HepG2 (cell line): ENCODE measurements around the gene MPHOSPH8. TPM values are rescaled to one million over a fixed set of nuclear protein-coding genes. Genes with fewer than 3 reads are reported as not detected.

Source experiments
- ATF3 ChIP-seq: sonication (generic); formaldehyde crosslinking; IDR thresholded peaks from 2 replicates; pipeline ENCODE4 v1.4.0; 2020; ENCODE audit warnings: missing genetic modification reagents
- ELK4 ChIP-seq: sonication (generic); formaldehyde crosslinking; IDR thresholded peaks from 2 replicates; pipeline ENCODE4 v1.9.0; 2021; ENCODE audit warnings: missing genetic modification reagents, borderline replicate concordance
- FOXP4 ChIP-seq: sonication (generic); formaldehyde crosslinking; IDR thresholded peaks from 2 replicates; pipeline ENCODE4 v1.4.0; 2020; ENCODE audit warnings: missing genetic modification reagents
- NR2F2 ChIP-seq: IDR thresholded peaks from 2 replicates; pipeline ENCODE4 v1.6.1; 2012; ENCODE audit warnings: low read depth, inconsistent platforms, borderline replicate concordance
- PRPF4 ChIP-seq: fragments of 200-400 bp; formaldehyde crosslinking; IDR thresholded peaks from 2 replicates; pipeline ENCODE4 v1.6.1; 2016; ENCODE audit warnings: low read length, low read depth; ENCODE audit not compliant: poor library complexity, severe bottlenecking
- RAD21 ChIP-seq: fragments of 450-650 bp; formaldehyde crosslinking; IDR thresholded peaks from 2 replicates; pipeline ENCODE4 v1.5.0; 2020; ENCODE audit warnings: mild to moderate bottlenecking
- TARDBP ChIP-seq: sonication (generic); formaldehyde crosslinking; IDR thresholded peaks from 2 replicates; pipeline ENCODE4 v1.8.0; 2022; ENCODE audit warnings: mild to moderate bottlenecking, missing genetic modification reagents
- ZNF335 ChIP-seq: sonication (generic); formaldehyde crosslinking; IDR thresholded peaks from 2 replicates; pipeline ENCODE4 v1.4.0; 2020; ENCODE audit warnings: missing genetic modification reagents
- ZNF510 ChIP-seq: sonication (generic); formaldehyde crosslinking; IDR thresholded peaks from 2 replicates; pipeline ENCODE4 v1.4.0; 2020; ENCODE audit warnings: low read depth, mild to moderate bottlenecking, missing genetic modification reagents
- ZSCAN9 ChIP-seq: IDR thresholded peaks from 2 replicates; pipeline ENCODE4 v1.6.1; 2016; ENCODE audit warnings: borderline replicate concordance
- polyA plus RNA-seq, 8 experiments: library from polyadenylated mRNA; depleted of rRNA in 3 of 8; stranded (reverse) in 7 of 8; unstranded in 1 of 8; fragments of >200 nt; fragmentation: Illumina TruSeq in 4 of 8; extraction: Trizol in 4 of 8; gene quantifications; 2 replicates each; pipeline versions ENCODE4 v1.2.1 to v1.2.3, GENCODE V29; 2011 to 2016; ENCODE audit warnings: low read depth in 4 of 8, missing spikeins in 1 of 8, mixed read lengths in 1 of 8; ENCODE audit not compliant: insufficient read depth in 1 of 8
- total RNA-seq, 5 experiments: library from RNA; depleted of rRNA; stranded (reverse); fragments of >200 nt; fragmentation: Illumina TruSeq; extraction: Trizol; gene quantifications; 2 replicates each; pipeline ENCODE4 v1.2.3, GENCODE V29; 2016; ENCODE audit warnings: low read depth in 1 of 5
- TF ChIP-seq, protein P1 (sequence below): sonication (generic); formaldehyde crosslinking; IDR thresholded peaks from 2 replicates; pipeline ENCODE4 v1.4.0; 2020; ENCODE audit warnings: mild to moderate bottlenecking, missing genetic modification reagents
- TF ChIP-seq, protein P2 (sequence below): sonication (generic); formaldehyde crosslinking; IDR thresholded peaks from 2 replicates; pipeline ENCODE4 v1.8.1; 2022; ENCODE audit warnings: mild to moderate bottlenecking, missing genetic modification reagents
- TF ChIP-seq, protein P3 (sequence below): IDR thresholded peaks from 2 replicates; pipeline ENCODE4 v1.4.0; 2020; ENCODE audit warnings: mild to moderate bottlenecking, missing genetic modification reagents
- TF ChIP-seq, protein P4 (sequence below): sonication (generic); formaldehyde crosslinking; IDR thresholded peaks from 2 replicates; pipeline ENCODE4 v1.5.1; 2020; ENCODE audit warnings: mild to moderate bottlenecking, missing genetic modification reagents

Gene MPHOSPH8
- total and polyA plus RNA-seq, 2 of the 13 experiments (the other 11 are each of a cell fraction or from before 2014, with no cell fraction given): 17.3 to 20.9 TPM

DNA sequence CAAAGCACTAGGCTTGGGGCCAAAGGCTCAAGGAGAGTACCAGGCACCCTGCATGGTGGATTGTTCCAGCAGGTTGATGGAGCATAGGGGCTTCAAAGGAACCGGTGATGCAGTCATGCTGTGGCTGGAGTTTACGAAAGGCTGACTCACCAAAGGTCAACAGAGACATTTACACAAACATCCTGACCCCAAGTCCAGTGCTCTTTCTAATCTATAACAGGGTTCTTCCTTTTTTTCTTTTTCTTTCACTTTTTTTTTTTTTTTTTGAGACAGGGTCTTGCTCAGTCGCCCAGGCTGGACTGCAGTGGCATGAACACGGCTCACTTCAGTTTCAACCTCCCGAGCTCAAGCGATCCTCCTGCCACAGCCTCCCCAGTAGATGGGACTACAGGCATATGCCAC, 36.5 kb upstream of the MPHOSPH8 start (continued):
- TF ChIP-seq, protein P1, sequence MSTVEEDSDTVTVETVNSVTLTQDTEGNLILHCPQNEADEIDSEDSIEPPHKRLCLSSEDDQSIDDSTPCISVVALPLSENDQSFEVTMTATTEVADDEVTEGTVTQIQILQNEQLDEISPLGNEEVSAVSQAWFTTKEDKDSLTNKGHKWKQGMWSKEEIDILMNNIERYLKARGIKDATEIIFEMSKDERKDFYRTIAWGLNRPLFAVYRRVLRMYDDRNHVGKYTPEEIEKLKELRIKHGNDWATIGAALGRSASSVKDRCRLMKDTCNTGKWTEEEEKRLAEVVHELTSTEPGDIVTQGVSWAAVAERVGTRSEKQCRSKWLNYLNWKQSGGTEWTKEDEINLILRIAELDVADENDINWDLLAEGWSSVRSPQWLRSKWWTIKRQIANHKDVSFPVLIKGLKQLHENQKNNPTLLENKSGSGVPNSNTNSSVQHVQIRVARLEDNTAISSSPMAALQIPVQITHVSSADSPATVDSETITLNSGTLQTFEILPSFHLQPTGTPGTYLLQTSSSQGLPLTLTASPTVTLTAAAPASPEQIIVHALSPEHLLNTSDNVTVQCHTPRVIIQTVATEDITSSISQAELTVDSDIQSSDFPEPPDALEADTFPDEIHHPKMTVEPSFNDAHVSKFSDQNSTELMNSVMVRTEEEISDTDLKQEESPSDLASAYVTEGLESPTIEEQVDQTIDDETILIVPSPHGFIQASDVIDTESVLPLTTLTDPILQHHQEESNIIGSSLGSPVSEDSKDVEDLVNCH (CRISPR knock-in tag): no peak
- TF ChIP-seq NR2F2: peak; percentile 80
- no peak for TF ChIP-seq ZNF510 (CRISPR knock-in tag)
- no peak for TF ChIP-seq ELK4 (CRISPR knock-in tag)
- TF ChIP-seq, protein P2, sequence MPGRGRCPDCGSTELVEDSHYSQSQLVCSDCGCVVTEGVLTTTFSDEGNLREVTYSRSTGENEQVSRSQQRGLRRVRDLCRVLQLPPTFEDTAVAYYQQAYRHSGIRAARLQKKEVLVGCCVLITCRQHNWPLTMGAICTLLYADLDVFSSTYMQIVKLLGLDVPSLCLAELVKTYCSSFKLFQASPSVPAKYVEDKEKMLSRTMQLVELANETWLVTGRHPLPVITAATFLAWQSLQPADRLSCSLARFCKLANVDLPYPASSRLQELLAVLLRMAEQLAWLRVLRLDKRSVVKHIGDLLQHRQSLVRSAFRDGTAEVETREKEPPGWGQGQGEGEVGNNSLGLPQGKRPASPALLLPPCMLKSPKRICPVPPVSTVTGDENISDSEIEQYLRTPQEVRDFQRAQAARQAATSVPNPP (CRISPR knock-in tag): no peak
- TF ChIP-seq, protein P3, sequence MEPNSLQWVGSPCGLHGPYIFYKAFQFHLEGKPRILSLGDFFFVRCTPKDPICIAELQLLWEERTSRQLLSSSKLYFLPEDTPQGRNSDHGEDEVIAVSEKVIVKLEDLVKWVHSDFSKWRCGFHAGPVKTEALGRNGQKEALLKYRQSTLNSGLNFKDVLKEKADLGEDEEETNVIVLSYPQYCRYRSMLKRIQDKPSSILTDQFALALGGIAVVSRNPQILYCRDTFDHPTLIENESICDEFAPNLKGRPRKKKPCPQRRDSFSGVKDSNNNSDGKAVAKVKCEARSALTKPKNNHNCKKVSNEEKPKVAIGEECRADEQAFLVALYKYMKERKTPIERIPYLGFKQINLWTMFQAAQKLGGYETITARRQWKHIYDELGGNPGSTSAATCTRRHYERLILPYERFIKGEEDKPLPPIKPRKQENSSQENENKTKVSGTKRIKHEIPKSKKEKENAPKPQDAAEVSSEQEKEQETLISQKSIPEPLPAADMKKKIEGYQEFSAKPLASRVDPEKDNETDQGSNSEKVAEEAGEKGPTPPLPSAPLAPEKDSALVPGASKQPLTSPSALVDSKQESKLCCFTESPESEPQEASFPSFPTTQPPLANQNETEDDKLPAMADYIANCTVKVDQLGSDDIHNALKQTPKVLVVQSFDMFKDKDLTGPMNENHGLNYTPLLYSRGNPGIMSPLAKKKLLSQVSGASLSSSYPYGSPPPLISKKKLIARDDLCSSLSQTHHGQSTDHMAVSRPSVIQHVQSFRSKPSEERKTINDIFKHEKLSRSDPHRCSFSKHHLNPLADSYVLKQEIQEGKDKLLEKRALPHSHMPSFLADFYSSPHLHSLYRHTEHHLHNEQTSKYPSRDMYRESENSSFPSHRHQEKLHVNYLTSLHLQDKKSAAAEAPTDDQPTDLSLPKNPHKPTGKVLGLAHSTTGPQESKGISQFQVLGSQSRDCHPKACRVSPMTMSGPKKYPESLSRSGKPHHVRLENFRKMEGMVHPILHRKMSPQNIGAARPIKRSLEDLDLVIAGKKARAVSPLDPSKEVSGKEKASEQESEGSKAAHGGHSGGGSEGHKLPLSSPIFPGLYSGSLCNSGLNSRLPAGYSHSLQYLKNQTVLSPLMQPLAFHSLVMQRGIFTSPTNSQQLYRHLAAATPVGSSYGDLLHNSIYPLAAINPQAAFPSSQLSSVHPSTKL: peak; percentile 97
- TF ChIP-seq PRPF4: no peak
- TF ChIP-seq RAD21 (CRISPR knock-in tag): no peak
- peak; percentile 74; the same call in 1 of the 2 replicates for TF ChIP-seq ZSCAN9 (CRISPR knock-in tag)
- TF ChIP-seq ATF3 (CRISPR knock-in tag): peak; percentile 100
- 0 out of 2 replicates have a peak, but pooled peaks have one; percentile 38 for TF ChIP-seq ZNF335
- peak; percentile 95 for TF ChIP-seq FOXP4 (CRISPR knock-in tag)
- TF ChIP-seq, protein P4, sequence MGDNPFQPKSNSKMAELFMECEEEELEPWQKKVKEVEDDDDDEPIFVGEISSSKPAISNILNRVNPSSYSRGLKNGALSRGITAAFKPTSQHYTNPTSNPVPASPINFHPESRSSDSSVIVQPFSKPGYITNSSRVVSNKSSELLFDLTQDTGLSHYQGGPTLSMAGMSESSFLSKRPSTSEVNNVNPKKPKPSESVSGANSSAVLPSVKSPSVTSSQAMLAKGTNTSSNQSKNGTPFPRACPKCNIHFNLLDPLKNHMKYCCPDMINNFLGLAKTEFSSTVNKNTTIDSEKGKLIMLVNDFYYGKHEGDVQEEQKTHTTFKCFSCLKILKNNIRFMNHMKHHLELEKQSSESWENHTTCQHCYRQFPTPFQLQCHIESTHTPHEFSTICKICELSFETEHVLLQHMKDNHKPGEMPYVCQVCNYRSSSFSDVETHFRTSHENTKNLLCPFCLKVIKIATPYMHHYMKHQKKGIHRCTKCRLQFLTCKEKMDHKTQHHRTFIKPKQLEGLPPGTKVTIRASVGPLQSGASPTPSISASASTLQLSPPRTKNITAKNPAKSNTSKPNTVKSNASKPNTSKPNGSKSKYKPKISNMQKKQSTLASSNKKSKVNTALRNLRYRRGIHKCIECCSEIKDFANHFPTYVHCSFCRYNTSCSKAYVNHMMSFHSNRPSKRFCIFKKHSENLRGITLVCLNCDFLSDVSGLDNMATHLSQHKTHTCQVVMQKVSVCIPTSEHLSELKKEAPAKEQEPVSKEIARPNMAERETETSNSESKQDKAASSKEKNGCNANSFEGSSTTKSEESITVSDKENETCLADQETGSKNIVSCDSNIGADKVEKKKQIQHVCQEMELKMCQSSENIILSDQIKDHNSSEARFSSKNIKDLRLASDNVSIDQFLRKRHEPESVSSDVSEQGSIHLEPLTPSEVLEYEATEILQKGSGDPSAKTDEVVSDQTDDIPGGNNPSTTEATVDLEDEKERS: peak; percentile 84
- TF ChIP-seq TARDBP: peak; percentile 83
